ENCODE measurements around the gene FBXL7. TPM values are rescaled to one million over a fixed set of nuclear protein-coding genes. Genes with fewer than 3 reads are reported as not detected.

The FBXL7 gene
- total and polyA plus RNA-seq, 2 of the 8 experiments (the other 6 are each of a cell fraction or from before 2014, with no cell fraction given): 17.7 to 17.8 TPM

DNA sequence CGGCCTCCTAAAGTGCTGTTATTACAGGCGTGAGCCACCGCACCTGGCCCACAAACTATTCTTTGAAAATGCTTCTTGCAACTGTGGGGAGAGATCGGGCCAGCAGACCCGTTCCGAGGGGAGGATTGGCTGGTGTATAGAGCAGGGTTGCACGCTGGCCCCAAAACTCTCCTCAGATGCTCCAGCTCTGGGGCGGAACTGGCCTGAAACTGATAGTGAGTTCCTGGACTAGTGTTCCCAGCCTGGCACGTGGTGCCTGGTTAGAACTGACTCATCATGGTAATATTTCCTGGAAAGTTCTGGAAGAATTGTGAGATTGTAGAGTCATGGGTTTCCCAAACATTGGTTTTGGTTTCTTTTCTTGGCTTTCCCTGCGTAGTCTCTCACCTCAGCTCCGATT, 120.5 kb downstream of the FBXL7 start:
- Histone ChIP-seq H3K18ac (ENCODE audit: extremely low read depth, low read length) (no peak overlapping the region), H3K14ac (ENCODE audit: insufficient read length) (no peak overlapping the region), H3K36me3 (ENCODE audit: control insufficient read depth in 2 of 4, insufficient read depth in 4 of 4, low read length in 3 of 4) (no peaks in the 10 kb centered on the region), H3K23ac (ENCODE audit: insufficient read length) (no peak overlapping the region), H4K91ac (replicated peaks; ENCODE audit: insufficient read length, low read length) (no peak overlapping the region), H3K27ac (ENCODE audit: low read depth, low read length) (no peak overlapping the region), H3K4me2 (ENCODE audit: insufficient read depth in 1 of 2, low read depth in 2 of 2, low read length in 2 of 2) (no peak overlapping the region), H2BK20ac (ENCODE audit: low read length) (no peak overlapping the region), H2BK15ac (ENCODE audit: low read length) (no peak overlapping the region), H2AK5ac (ENCODE audit: low read depth, low read length) (no peak overlapping the region), H3K4me3 (ENCODE audit: extremely low read depth in 1 of 4, insufficient read depth in 2 of 4, low read depth in 3 of 4, low read length in 4 of 4) (no peak overlapping the region), H3K9me3 (ENCODE audit: insufficient read depth in 2 of 2, low read depth in 1 of 2, low read length in 1 of 2) (no peaks in the 10 kb centered on the region; a peak in 1 of 4 replicates), H3K9ac (replicated peaks in 1 of 4; ENCODE audit: extremely low read depth in 1 of 4, low read depth in 3 of 4, low read length in 3 of 4) (no peak overlapping the region), H3K27me3 (replicated peaks in 1 of 4; ENCODE audit: control insufficient read depth in 3 of 4, extremely low read depth in 1 of 4, insufficient read depth in 3 of 4, low read length in 3 of 4) (no peaks in the 10 kb centered on the region), H3K79me1 (ENCODE audit: low read depth, low read length) (peaks cover 10% of the 10 kb centered on the region; the same call in 1 of the 2 replicates), H4K8ac (ENCODE audit: extremely low read depth, insufficient read depth, low read length) (no peak overlapping the region), H3K4ac (replicated peaks; ENCODE audit: insufficient read length, low read depth, low read length) (no peak overlapping the region), H2AFZ (ENCODE audit: low read length) (no peak overlapping the region), H3K23me2 (ENCODE audit: low read depth, low read length) (no peaks in the 10 kb centered on the region), H2BK5ac (ENCODE audit: low read depth, low read length) (no peak overlapping the region), H2BK120ac (replicated peaks; ENCODE audit: low read depth, low read length) (no peak overlapping the region), H4K20me1 (replicated peaks in 1 of 2; ENCODE audit: control insufficient read depth in 1 of 2, insufficient read depth in 2 of 2, low read length in 2 of 2) (no peaks in the 10 kb centered on the region), H3K56ac (replicated peaks; ENCODE audit: insufficient read length, low read depth, low read length) (no peak overlapping the region), H2BK12ac (ENCODE audit: low read depth, low read length) (no peak overlapping the region), H3K4me1 (replicated peaks in 1 of 4; ENCODE audit: control insufficient read depth in 3 of 4, insufficient read depth in 4 of 4, low read length in 3 of 4) (no peaks in the 10 kb centered on the region), H3K79me2 (ENCODE audit: control insufficient read depth in 1 of 2, insufficient read depth in 2 of 2, low read length in 2 of 2) (peaks cover 0 to 6% of the 10 kb centered on the region in 2 experiments; a peak in 1 of 4 replicates), H4K5ac (ENCODE audit: insufficient read length, low read depth, low read length) (no peak overlapping the region)
- DNase-seq (ENCODE audit: low read depth in 1 of 2, low spot score in 2 of 2): no peak
- ChIA-PET CTCF (ENCODE audit: partially characterized antibody) (interaction anchor here (0.6 to 2.3 kb wide), 5 partner anchors 9 to 108 kb away, joined by 3 to 8 read pairs (median 5); no protein-coding TSS in a partner anchor), POLR2A (ENCODE audit: partially characterized antibody) (no interaction called here)
- TF ChIP-seq MAFK (IDR thresholded peaks at IDR 0.05; ENCODE audit: low read depth, low read length) (no peak), NRF1 (IDR thresholded peaks at IDR 0.05; ENCODE audit: low read depth, low read length) (no peak), ASH2L (IDR thresholded peaks at IDR 0.05; ENCODE audit: low read length) (no peak), TBP (IDR thresholded peaks at IDR 0.05; ENCODE audit: low read depth, low read length) (no peak), CHD2 (IDR thresholded peaks at IDR 0.05; ENCODE audit: low read length) (no peak), JUND (IDR thresholded peaks at IDR 0.05; ENCODE audit: low read length) (no peak), RBBP5 (IDR thresholded peaks at IDR 0.05; ENCODE audit: borderline replicate concordance, low read depth, low read length) (no peak), TEAD4 (IDR thresholded peaks at IDR 0.05; ENCODE audit: low read depth, low read length) (no peak), EGR1 (IDR thresholded peaks at IDR 0.05; ENCODE audit: borderline replicate concordance, low read depth, low read length) (no peak), NANOG (IDR thresholded peaks at IDR 0.05; ENCODE audit: insufficient read depth, low read depth, low read length, poor library complexity, severe bottlenecking) (no peak)
- WGBS, 2 experiments (ENCODE audit: extremely low coverage in 1 of 2, insufficient coverage in 1 of 2, insufficient read length in 1 of 2, insufficient replicate concordance in 2 of 2, low coverage in 1 of 2, low lambda C conversion rate in 2 of 2, missing lambda C conversion rate in 1 of 2): 84% methylated on average over 11 of the region's 11 CpGs; no CpG with 5 or more reads in 1 of the 2 experiments
- no peak for FAIRE-seq

All from H1 (cell line).